KMS-11 (cell line): Measurements from ENCODE around the gene CST5.
"Not testable (repeated sequence)": the region's sequence is repeated elsewhere in the genome, so short reads cannot be mapped to it uniquely, and the experiment has no call there.

Experiments used
- H2AFZ ChIP-seq: fragments of 200-600 bp; sonication (generic); 2 replicates; pipeline ENCODE4 v1.6.1; 2016; ENCODE audit warnings: antibody characterized with exemption, mixed run types, low read depth
- H3K27ac ChIP-seq: fragments of 200-600 bp; sonication (generic); 2 replicates; pipeline ENCODE4 v1.6.1; 2016; ENCODE audit warnings: mild to moderate bottlenecking, mixed run types
- H3K27me3 ChIP-seq: fragments of 200-600 bp; sonication (generic); 2 replicates; pipeline ENCODE4 v1.6.1; 2017; ENCODE audit warnings: mild to moderate bottlenecking, low read depth, mixed run types, moderate library complexity; ENCODE audit not compliant: insufficient read depth
- H3K36me3 ChIP-seq: fragments of 200-600 bp; sonication (generic); 2 replicates; pipeline ENCODE4 v1.6.1; 2017; ENCODE audit warnings: mild to moderate bottlenecking, mixed run types; ENCODE audit not compliant: insufficient read depth
- H3K4me1 ChIP-seq: fragments of 200-600 bp; sonication (generic); 2 replicates; pipeline ENCODE4 v1.6.1; 2016; ENCODE audit warnings: mild to moderate bottlenecking, low read depth, mixed run types; ENCODE audit not compliant: poor library complexity, severe bottlenecking
- H3K4me2 ChIP-seq: fragments of 200-600 bp; sonication (generic); 2 replicates; pipeline ENCODE4 v1.7.0; 2016; ENCODE audit warnings: mild to moderate bottlenecking, mixed run types
- H3K4me3 ChIP-seq: fragments of 200-600 bp; sonication (generic); IDR thresholded peaks from 2 replicates; pipeline ENCODE4 v1.6.1; 2017; ENCODE audit warnings: low read depth, low read length, mixed read lengths; ENCODE audit not compliant: insufficient read depth
- H3K79me2 ChIP-seq: fragments of 200-600 bp; sonication (generic); 2 replicates; pipeline ENCODE4 v1.6.1; 2016; ENCODE audit warnings: low read depth, mixed run types; ENCODE audit not compliant: insufficient read depth
- H3K9ac ChIP-seq: fragments of 200-600 bp; sonication (generic); 2 replicates; pipeline ENCODE4 v1.6.1; 2016; ENCODE audit warnings: mild to moderate bottlenecking, mixed run types
- H4K20me1 ChIP-seq: fragments of 200-600 bp; sonication (generic); 2 replicates; pipeline ENCODE4 v1.6.1; 2016; ENCODE audit warnings: mild to moderate bottlenecking, mixed run types; ENCODE audit not compliant: insufficient read depth
- TF ChIP-seq, protein P1 (sequence below): fragments of 200-600 bp; sonication (generic); conservative IDR thresholded peaks from 2 replicates; pipeline ENCODE4 v1.6.1; 2017; ENCODE audit warnings: low read depth, mild to moderate bottlenecking, antibody characterized with exemption, low read length, moderate library complexity, mixed read lengths

The CST5 gene

DNA sequence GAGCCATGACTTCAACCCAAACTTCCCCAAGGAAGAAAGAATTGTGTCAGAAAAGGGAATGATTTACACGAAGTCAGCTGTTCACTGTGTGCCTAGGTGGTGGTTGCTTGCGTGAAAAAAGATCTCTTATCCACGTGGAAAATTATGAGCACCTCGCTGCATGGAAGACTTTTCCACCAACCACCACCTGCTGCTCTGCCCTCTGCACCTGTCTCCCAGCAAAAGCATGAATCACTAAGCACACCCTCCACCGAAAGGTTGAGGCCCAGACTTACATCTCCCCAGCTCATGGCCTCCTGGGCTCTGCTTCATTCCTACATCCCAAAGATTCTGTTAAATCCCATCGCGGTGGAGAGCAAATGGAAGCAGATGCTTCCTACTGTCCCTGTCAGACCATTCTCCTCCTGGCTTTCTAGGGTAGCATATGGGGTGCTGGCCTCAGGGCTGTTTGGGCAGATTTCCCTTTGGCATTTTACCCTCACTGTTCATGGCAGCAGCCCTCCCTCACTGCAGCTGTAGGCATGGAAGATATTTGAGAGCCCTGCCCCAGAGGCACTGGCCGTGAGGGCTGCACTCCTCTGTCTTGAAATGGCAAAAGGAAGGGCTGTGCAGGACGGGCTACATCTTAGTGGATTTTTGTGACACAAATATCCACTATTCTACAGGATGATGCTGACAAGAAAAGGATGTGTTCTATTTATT is 37.6 kb upstream of the CST5 start:
- no peak overlapping the region for H3K9ac ChIP-seq
- H3K4me2 ChIP-seq = no peak overlapping the region
- no peaks in the 10 kb centered on the region for H3K79me2 ChIP-seq
- no peaks in the 10 kb centered on the region for H3K36me3 ChIP-seq
- H3K27me3 ChIP-seq = no peaks in the 10 kb centered on the region
- no peak overlapping the region for H3K27ac ChIP-seq
- H2AFZ ChIP-seq = no peak overlapping the region
- TF ChIP-seq, protein P1, sequence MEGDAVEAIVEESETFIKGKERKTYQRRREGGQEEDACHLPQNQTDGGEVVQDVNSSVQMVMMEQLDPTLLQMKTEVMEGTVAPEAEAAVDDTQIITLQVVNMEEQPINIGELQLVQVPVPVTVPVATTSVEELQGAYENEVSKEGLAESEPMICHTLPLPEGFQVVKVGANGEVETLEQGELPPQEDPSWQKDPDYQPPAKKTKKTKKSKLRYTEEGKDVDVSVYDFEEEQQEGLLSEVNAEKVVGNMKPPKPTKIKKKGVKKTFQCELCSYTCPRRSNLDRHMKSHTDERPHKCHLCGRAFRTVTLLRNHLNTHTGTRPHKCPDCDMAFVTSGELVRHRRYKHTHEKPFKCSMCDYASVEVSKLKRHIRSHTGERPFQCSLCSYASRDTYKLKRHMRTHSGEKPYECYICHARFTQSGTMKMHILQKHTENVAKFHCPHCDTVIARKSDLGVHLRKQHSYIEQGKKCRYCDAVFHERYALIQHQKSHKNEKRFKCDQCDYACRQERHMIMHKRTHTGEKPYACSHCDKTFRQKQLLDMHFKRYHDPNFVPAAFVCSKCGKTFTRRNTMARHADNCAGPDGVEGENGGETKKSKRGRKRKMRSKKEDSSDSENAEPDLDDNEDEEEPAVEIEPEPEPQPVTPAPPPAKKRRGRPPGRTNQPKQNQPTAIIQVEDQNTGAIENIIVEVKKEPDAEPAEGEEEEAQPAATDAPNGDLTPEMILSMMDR = no peak
- no peaks in the 10 kb centered on the region for H3K4me1 ChIP-seq
- H3K4me3 ChIP-seq = no peak overlapping the region
- no peaks in the 10 kb centered on the region for H4K20me1 ChIP-seq

DNA sequence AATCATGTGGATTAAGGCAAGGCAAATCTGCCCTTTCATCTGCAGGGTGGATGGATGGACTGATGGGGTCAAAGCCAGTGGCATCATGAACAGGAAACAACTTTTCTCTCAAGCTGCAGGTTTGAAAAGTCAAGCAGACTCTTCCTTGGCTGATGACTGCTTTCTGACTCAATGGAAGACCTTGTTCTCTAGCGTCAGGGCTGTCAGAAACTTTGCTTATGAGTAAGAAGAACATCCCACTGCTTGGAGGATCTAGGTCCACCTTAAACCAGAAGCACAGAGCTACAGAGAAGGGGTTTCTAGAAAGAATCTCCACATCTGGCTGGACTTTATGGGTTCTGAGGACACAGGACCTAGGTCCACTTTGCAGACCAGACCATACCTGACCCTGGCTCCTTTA is 36.3 kb upstream of the CST5 start:
- Histone ChIP-seq H2AFZ (no peak overlapping the region), H3K9ac (no peak overlapping the region), H3K27me3 (no peaks in the 10 kb centered on the region), H3K79me2 (no peaks in the 10 kb centered on the region), H3K4me1 (no peaks in the 10 kb centered on the region), H3K27ac (no peak overlapping the region), H3K4me3 (no peak overlapping the region), H4K20me1 (no peaks in the 10 kb centered on the region), H3K4me2 (no peak overlapping the region), H3K36me3 (no peaks in the 10 kb centered on the region)
- TF ChIP-seq, protein P1 = no peak

DNA sequence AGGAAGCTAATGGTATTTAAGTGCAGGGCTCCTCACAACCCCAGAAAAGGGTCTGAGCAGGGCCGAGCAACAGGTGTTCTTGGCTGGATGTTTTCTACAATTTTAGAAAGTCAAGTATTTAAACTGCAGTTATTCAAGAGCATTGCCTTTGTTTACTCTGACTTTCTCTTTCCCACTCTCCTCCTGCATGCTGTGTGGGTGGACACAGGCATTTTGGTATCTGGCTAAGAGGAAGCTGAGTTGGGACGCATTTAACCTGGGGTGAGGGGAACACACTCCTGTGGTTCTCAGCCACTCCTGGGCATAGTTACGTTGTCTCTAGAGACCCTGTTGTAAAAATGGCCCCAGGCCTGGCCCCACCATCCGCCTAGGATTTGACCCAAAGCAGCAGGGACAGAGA is 34.9 kb upstream of the CST5 start:
- H3K79me2 ChIP-seq, H3K27me3 ChIP-seq, H3K27ac ChIP-seq, H2AFZ ChIP-seq, H3K9ac ChIP-seq, H3K4me2 ChIP-seq, H3K36me3 ChIP-seq, H3K4me3 ChIP-seq, H4K20me1 ChIP-seq, H3K4me1 ChIP-seq: not testable (repeated sequence)

DNA sequence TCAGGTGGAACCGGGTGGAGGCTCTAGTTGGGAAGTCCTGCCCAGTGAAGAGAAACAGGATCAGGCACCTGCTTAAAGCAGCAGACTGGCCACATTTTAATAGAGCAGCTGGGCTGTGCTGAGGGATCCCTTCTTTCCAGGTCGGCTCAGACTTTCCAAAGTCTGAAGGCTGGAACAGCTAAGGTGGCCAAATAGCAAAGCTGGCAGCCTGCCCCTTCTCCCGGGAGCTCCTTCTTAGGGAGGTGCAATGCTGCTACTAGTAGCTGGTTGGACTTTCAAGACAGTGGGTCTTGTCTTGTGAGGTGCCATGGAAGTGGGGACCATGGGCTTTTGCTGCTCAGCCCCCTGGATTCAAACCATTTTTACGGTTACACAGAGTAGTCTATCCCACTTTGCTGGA is 30.7 kb upstream of the CST5 start:
- Histone ChIP-seq H3K27me3 (no peaks in the 10 kb centered on the region), H3K36me3 (no peaks in the 10 kb centered on the region), H3K9ac (no peak overlapping the region)

DNA sequence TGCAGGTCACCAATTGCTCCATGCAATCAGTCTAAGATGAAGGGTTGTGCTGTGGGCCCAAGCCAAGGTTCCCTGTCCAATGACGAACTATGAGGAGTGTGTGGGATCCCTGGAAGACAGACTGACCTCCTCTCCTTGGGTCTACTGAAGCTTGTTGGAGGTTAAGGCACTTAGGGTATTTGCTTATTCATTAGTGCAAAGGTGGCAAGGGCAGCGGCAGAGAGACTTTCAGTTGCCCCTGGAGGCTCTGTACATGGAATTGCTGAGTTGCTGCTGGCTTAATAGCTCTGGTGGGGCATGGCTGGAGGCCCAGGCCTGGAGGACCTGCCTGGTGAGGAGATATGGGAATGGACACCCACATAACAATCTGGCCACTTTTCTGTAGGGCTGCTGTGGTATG is 29.8 kb upstream of the CST5 start:
- no peaks in the 10 kb centered on the region for H3K36me3 ChIP-seq
- H3K4me2 ChIP-seq = no peak overlapping the region
- TF ChIP-seq, protein P1 = no peak
- no peak overlapping the region for H3K27ac ChIP-seq
- no peaks in the 10 kb centered on the region for H4K20me1 ChIP-seq
- H3K4me3 ChIP-seq = no peak overlapping the region
- H2AFZ ChIP-seq = no peak overlapping the region
- no peaks in the 10 kb centered on the region for H3K79me2 ChIP-seq
- no peak overlapping the region for H3K9ac ChIP-seq
- no peaks in the 10 kb centered on the region for H3K4me1 ChIP-seq
- H3K27me3 ChIP-seq = no peaks in the 10 kb centered on the region

More for the DNA sequence above, 30.7 kb upstream of the CST5 start:
- H3K79me2 ChIP-seq = no peaks in the 10 kb centered on the region
- no peak overlapping the region for H3K4me2 ChIP-seq
- H4K20me1 ChIP-seq = no peaks in the 10 kb centered on the region
- TF ChIP-seq, protein P1 = no peak
- H3K4me1 ChIP-seq = no peaks in the 10 kb centered on the region
- no peak overlapping the region for H2AFZ ChIP-seq
- H3K27ac ChIP-seq = no peak overlapping the region
- H3K4me3 ChIP-seq = no peak overlapping the region
